RPMI8226 (cell line): Measurements from ENCODE around the gene ZFYVE1.
"Not testable (repeated sequence)": the region's sequence is repeated elsewhere in the genome, so short reads cannot be mapped to it uniquely, and the experiment has no call there.

Source experiments
- DNase-seq: peaks from one replicate; pipeline ENCODE4 v3.0.0-alpha.2; 2015

Gene ZFYVE1

GRCh38 chr14:72999316-72999715 is 27.6 kb downstream of the ZFYVE1 start:
- no peak for DNase-seq

- DNase-seq, result no peak
Measured at GRCh38 chr14:72998252-72998903, 28.5 kb downstream of the ZFYVE1 start.

- no peak for DNase-seq
Measured at GRCh38 chr14:72996916-72997315, 30.0 kb downstream of the ZFYVE1 start.

- DNase-seq, result no peak
Measured at GRCh38 chr14:72990171-72990570, 36.7 kb downstream of the ZFYVE1 start.

- no peak for DNase-seq
Measured at GRCh38 chr14:72986857-72987256, 40.0 kb downstream of the ZFYVE1 start.

GRCh38 chr14:72986214-72986613 is 40.7 kb downstream of the ZFYVE1 start:
- DNase-seq, result no peak

- DNase-seq, result no peak
Measured at GRCh38 chr14:72982146-72982708, 44.7 kb downstream of the ZFYVE1 start.

GRCh38 chr14:72980863-72981262 is 46.0 kb downstream of the ZFYVE1 start:
- no peak for DNase-seq

GRCh38 chr14:72978856-72979255 is 48.0 kb downstream of the ZFYVE1 start:
- no peak for DNase-seq

GRCh38 chr14:72975770-72976169 is 51.1 kb downstream of the ZFYVE1 start:
- no peak for DNase-seq

- DNase-seq, result no peak
Measured at GRCh38 chr14:72974661-72975060, 52.2 kb downstream of the ZFYVE1 start.

GRCh38 chr14:72970824-72971434 is 56.0 kb downstream of the ZFYVE1 start:
- DNase-seq, result no peak

GRCh38 chr14:72970058-72970630 is 56.8 kb downstream of the ZFYVE1 start:
- no peak for DNase-seq

GRCh38 chr14:72968316-72968715 is 58.6 kb downstream of the ZFYVE1 start:
- no peak for DNase-seq

GRCh38 chr14:72966038-72966437 is 60.9 kb downstream of the ZFYVE1 start:
- DNase-seq, result no peak

GRCh38 chr14:72965249-72965648 is 61.7 kb downstream of the ZFYVE1 start:
- peak; percentile 51 for DNase-seq

- no peak for DNase-seq
Measured at GRCh38 chr14:72962829-72963312, 64.0 kb downstream of the ZFYVE1 start.

- DNase-seq, result not testable (repeated sequence)
Measured at GRCh38 chr14:72962336-72962754, 64.6 kb downstream of the ZFYVE1 start.

GRCh38 chr14:72961579-72962335 is 65.1 kb downstream of the ZFYVE1 start:
- no peak for DNase-seq

GRCh38 chr14:72961016-72961415 is 65.9 kb downstream of the ZFYVE1 start:
- not testable (repeated sequence) for DNase-seq

GRCh38 chr14:72958548-72958947 is 68.4 kb downstream of the ZFYVE1 start:
- DNase-seq, result no peak

GRCh38 chr14:72957213-72957612 is 69.7 kb downstream of the ZFYVE1 start:
- DNase-seq, result no peak

GRCh38 chr14:72956741-72957140 is 70.2 kb downstream of the ZFYVE1 start:
- not testable (repeated sequence) for DNase-seq
